Measurements from ENCODE around the gene DOK6. TPM values are rescaled to one million over a fixed set of nuclear protein-coding genes. Genes with fewer than 3 reads are reported as not detected.
"Not testable (repeated sequence)": the region's sequence is repeated elsewhere in the genome, so short reads cannot be mapped to it uniquely, and the experiment has no call there.

The DOK6 gene
- total and polyA plus RNA-seq, 2 donors (not counting 1 experiment from before 2014, with no cell fraction given) = not detected

DNA sequence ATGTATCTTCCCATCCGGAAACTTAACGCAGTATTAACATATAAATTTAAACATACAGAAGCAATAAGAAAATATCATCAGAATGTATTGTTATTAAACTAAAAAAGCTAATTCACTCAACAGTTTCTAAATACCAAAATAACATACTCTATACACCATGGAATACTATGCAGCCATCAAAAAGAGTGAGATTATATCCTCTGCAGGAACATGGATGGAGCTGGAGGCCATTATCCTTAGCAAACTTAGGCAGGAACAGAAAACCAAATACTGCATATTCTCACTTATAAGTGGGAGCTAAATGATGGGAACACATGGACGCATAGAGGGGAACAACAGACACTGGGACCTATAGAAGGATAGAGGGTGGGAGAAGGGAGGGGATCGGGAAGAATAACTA is 419.9 kb downstream of the DOK6 start:
- no peak overlapping the region for H3K4me2 ChIP-seq (replicated peaks; ENCODE audit: low read depth, low read length, poor library complexity, severe bottlenecking)
- H3K27ac ChIP-seq (ENCODE audit: low read length in 2 of 2) = no peak overlapping the region
- H4K20me1 ChIP-seq (ENCODE audit: control insufficient read depth, insufficient read depth, low read length, poor library complexity, severe bottlenecking) = no peaks in the 10 kb centered on the region
- Mint-ChIP-seq H3K27ac (no peak overlapping the region), H3K4me1 (no peaks in the 10 kb centered on the region), H3K27me3 (no peaks in the 10 kb centered on the region), H3K4me3 (no peak overlapping the region), H3K9me3 (ENCODE audit: insufficient read depth) (no peaks in the 10 kb centered on the region)
- POLR2A ChIA-PET = no interaction called here
- intact Hi-C loops (cut with micrococcal nuclease) = no loop called here
- no peaks in the 10 kb centered on the region for H3K79me2 ChIP-seq (ENCODE audit: control insufficient read depth, insufficient read depth, low read length)
- ATAC-seq (ENCODE audit: low read depth) = no peak
- TF ChIP-seq EZH2 (IDR thresholded peaks at IDR 0.05; ENCODE audit: borderline replicate concordance, insufficient read depth, low read depth, low read length, poor library complexity, severe bottlenecking) = no peak
- TF ChIP-seq, protein P1, sequence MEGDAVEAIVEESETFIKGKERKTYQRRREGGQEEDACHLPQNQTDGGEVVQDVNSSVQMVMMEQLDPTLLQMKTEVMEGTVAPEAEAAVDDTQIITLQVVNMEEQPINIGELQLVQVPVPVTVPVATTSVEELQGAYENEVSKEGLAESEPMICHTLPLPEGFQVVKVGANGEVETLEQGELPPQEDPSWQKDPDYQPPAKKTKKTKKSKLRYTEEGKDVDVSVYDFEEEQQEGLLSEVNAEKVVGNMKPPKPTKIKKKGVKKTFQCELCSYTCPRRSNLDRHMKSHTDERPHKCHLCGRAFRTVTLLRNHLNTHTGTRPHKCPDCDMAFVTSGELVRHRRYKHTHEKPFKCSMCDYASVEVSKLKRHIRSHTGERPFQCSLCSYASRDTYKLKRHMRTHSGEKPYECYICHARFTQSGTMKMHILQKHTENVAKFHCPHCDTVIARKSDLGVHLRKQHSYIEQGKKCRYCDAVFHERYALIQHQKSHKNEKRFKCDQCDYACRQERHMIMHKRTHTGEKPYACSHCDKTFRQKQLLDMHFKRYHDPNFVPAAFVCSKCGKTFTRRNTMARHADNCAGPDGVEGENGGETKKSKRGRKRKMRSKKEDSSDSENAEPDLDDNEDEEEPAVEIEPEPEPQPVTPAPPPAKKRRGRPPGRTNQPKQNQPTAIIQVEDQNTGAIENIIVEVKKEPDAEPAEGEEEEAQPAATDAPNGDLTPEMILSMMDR (IDR thresholded peaks at IDR 0.05) = no peak
- WGBS (ENCODE audit: insufficient coverage) = no CpG with 5 or more reads among the region's 4 CpGs
- no peak overlapping the region for H3K4me3 ChIP-seq (ENCODE audit: control extremely low read depth in 1 of 5, extremely low read depth in 1 of 5, insufficient read depth in 1 of 5, low read depth in 2 of 5, low read length in 4 of 5)
- DNase-seq = no peak
- no peak overlapping the region for H2AFZ ChIP-seq (ENCODE audit: insufficient read depth, low read depth, low read length, poor library complexity, severe bottlenecking)
- H3K36me3 ChIP-seq (replicated peaks in 1 of 2; ENCODE audit: control extremely low read depth in 1 of 2, control insufficient read depth in 1 of 2, extremely low read depth in 1 of 2, insufficient read depth in 2 of 2, low read length in 1 of 2) = no peaks in the 10 kb centered on the region
- no peak overlapping the region for H3K9ac ChIP-seq (ENCODE audit: low read length)
- no peaks in the 10 kb centered on the region for H3K27me3 ChIP-seq (replicated peaks in 1 of 4; ENCODE audit: control extremely low read depth in 1 of 4, control insufficient read depth in 3 of 4, insufficient read depth in 4 of 4, low read length in 3 of 4)
- peaks cover 0 to 4% (median 0%) of the 10 kb centered on the region in 3 donors for H3K9me3 ChIP-seq (ENCODE audit: control extremely low read depth in 1 of 3, control insufficient read depth in 2 of 3, insufficient read depth in 1 of 3, low read length in 2 of 3)
- CTCF ChIA-PET = no interaction called here
- no peaks in the 10 kb centered on the region for H3K4me1 ChIP-seq (ENCODE audit: control insufficient read depth in 2 of 2, insufficient read depth in 2 of 2, low read length in 2 of 2)

GRCh38 chr18:69830189-69830588 is 429.5 kb downstream of the DOK6 start:
- intact Hi-C loops (cut with micrococcal nuclease) = no loop called here
- Histone ChIP-seq H3K4me2 (replicated peaks; ENCODE audit: low read depth, low read length, poor library complexity, severe bottlenecking) (no peak overlapping the region), H3K4me1 (ENCODE audit: control insufficient read depth in 2 of 2, insufficient read depth in 2 of 2, low read length in 2 of 2) (no peaks in the 10 kb centered on the region), H3K4me3 (ENCODE audit: control extremely low read depth in 1 of 5, extremely low read depth in 1 of 5, insufficient read depth in 1 of 5, low read depth in 2 of 5, low read length in 4 of 5) (no peak overlapping the region), H3K27ac (ENCODE audit: low read length in 2 of 2) (no peak overlapping the region), H3K9me3 (ENCODE audit: control extremely low read depth in 1 of 3, control insufficient read depth in 2 of 3, insufficient read depth in 1 of 3, low read length in 2 of 3) (no peaks in the 10 kb centered on the region), H3K9ac (ENCODE audit: low read length) (no peak overlapping the region), H2AFZ (ENCODE audit: insufficient read depth, low read depth, low read length, poor library complexity, severe bottlenecking) (no peak overlapping the region), H3K36me3 (replicated peaks in 1 of 2; ENCODE audit: control extremely low read depth in 1 of 2, control insufficient read depth in 1 of 2, extremely low read depth in 1 of 2, insufficient read depth in 2 of 2, low read length in 1 of 2) (no peaks in the 10 kb centered on the region), H4K20me1 (ENCODE audit: control insufficient read depth, insufficient read depth, low read length, poor library complexity, severe bottlenecking) (no peaks in the 10 kb centered on the region), H3K79me2 (ENCODE audit: control insufficient read depth, insufficient read depth, low read length) (no peaks in the 10 kb centered on the region), H3K27me3 (replicated peaks in 1 of 4; ENCODE audit: control extremely low read depth in 1 of 4, control insufficient read depth in 3 of 4, insufficient read depth in 4 of 4, low read length in 3 of 4) (no peaks in the 10 kb centered on the region)
- DNase-seq (no peak), ATAC-seq (ENCODE audit: low read depth) (no peak)
- Mint-ChIP-seq H3K27ac (no peak overlapping the region), H3K27me3 (no peaks in the 10 kb centered on the region), H3K9me3 (ENCODE audit: insufficient read depth) (no peaks in the 10 kb centered on the region), H3K4me1 (no peaks in the 10 kb centered on the region), H3K4me3 (no peak overlapping the region)
- WGBS (ENCODE audit: insufficient coverage) = no CpG with 5 or more reads among the region's 1 CpG
- no peak for TF ChIP-seq EZH2 (IDR thresholded peaks at IDR 0.05; ENCODE audit: borderline replicate concordance, insufficient read depth, low read depth, low read length, poor library complexity, severe bottlenecking)
- TF ChIP-seq, protein P1 (IDR thresholded peaks at IDR 0.05) = no peak
- ChIA-PET CTCF (no interaction called here), POLR2A (no interaction called here)

- H3K4me3 Mint-ChIP-seq; H3K36me3 ChIP-seq (replicated peaks in 1 of 2; ENCODE audit: control extremely low read depth in 1 of 2, control insufficient read depth in 1 of 2, extremely low read depth in 1 of 2, insufficient read depth in 2 of 2, low read length in 1 of 2); H3K4me2 ChIP-seq (replicated peaks; ENCODE audit: low read depth, low read length, poor library complexity, severe bottlenecking); H3K79me2 ChIP-seq (ENCODE audit: control insufficient read depth, insufficient read depth, low read length); DNase-seq; H3K27me3 Mint-ChIP-seq; H3K9ac ChIP-seq (ENCODE audit: low read length); POLR2A ChIA-PET; intact Hi-C loops (cut with micrococcal nuclease); H3K4me1 Mint-ChIP-seq; H3K4me3 ChIP-seq (ENCODE audit: control extremely low read depth in 1 of 5, extremely low read depth in 1 of 5, insufficient read depth in 1 of 5, low read depth in 2 of 5, low read length in 4 of 5); H3K9me3 ChIP-seq (ENCODE audit: control extremely low read depth in 1 of 3, control insufficient read depth in 2 of 3, insufficient read depth in 1 of 3, low read length in 2 of 3); H3K27ac ChIP-seq (ENCODE audit: low read length in 2 of 2); H3K27ac Mint-ChIP-seq; H3K27me3 ChIP-seq (replicated peaks in 1 of 4; ENCODE audit: control extremely low read depth in 1 of 4, control insufficient read depth in 3 of 4, insufficient read depth in 4 of 4, low read length in 3 of 4); H3K9me3 Mint-ChIP-seq (ENCODE audit: insufficient read depth); CTCF ChIA-PET; H4K20me1 ChIP-seq (ENCODE audit: control insufficient read depth, insufficient read depth, low read length, poor library complexity, severe bottlenecking); H3K4me1 ChIP-seq (ENCODE audit: control insufficient read depth in 2 of 2, insufficient read depth in 2 of 2, low read length in 2 of 2); H2AFZ ChIP-seq (ENCODE audit: insufficient read depth, low read depth, low read length, poor library complexity, severe bottlenecking); ATAC-seq (ENCODE audit: low read depth): not testable (repeated sequence)
- WGBS (ENCODE audit: insufficient coverage) = 100% methylated on average over 1 of the region's 12 CpGs
Observed at GRCh38 chr18:69834980-69835379, 434.3 kb downstream of the DOK6 start.

Measured in B cell (primary cell).